Measurements from ENCODE around the gene RAB7A. TPM values are rescaled to one million over a fixed set of nuclear protein-coding genes. Genes with fewer than 3 reads are reported as not detected.

Gene RAB7A
- total and polyA plus RNA-seq, 2 experiments from 2014 or later = 89.8 to 156 TPM

DNA sequence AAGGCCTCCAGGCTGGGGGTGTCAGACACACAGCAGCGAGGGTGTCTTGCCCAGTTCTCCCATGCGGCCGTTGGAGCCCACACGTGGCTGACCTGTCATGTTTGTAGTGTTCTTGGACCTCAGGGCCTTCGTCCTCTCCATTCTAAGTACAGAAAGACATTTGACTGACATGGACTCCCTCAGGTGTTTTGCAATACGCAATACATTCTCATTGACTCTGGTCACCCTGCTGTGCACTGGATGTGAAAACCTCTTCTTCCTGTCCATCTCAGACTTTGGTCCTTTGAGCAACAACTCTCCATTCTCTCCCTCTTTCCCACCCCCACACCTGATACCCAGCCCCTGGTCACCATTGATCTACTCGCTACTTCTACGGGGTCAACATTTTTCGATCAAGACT lies 124.6 kb downstream of the RAB7A start:
- H3K36me3 Mint-ChIP-seq (ENCODE audit: low read depth) = peaks cover 15% of the 10 kb centered on the region
- no peaks in the 10 kb centered on the region for H3K79me2 ChIP-seq (replicated peaks; ENCODE audit: insufficient read depth)
- no peaks in the 10 kb centered on the region for H4K20me1 ChIP-seq (replicated peaks; ENCODE audit: insufficient read depth)
- H3K4me3 ChIP-seq = no peak overlapping the region
- no peak overlapping the region for H3K4me2 ChIP-seq
- no peak overlapping the region for H3K4me3 Mint-ChIP-seq
- H3K4me1 Mint-ChIP-seq = peaks cover 12% of the 10 kb centered on the region
- H3F3A ChIP-seq (replicated peaks; ENCODE audit: low read depth) = 0 out of 2 replicates have a peak, but pooled peaks cover under 1% of the 10 kb centered on the region
- H3K27ac ChIP-seq (ENCODE audit: low read depth) = no peak overlapping the region
- no peak overlapping the region; the same call in 1 of the 2 replicates for H2AFZ ChIP-seq
- no peak for DNase-seq (ENCODE audit: low spot score)
- H3K4me1 ChIP-seq (ENCODE audit: insufficient read depth) = peaks cover 10% of the 10 kb centered on the region; the same call in 1 of the 2 replicates
- H3K9me2 ChIP-seq (ENCODE audit: insufficient read depth) = no peaks in the 10 kb centered on the region
- no peaks in the 10 kb centered on the region for H3K36me3 ChIP-seq (ENCODE audit: insufficient read depth)
- no peak for ATAC-seq
- no peak overlapping the region for H3K27ac Mint-ChIP-seq
- H3K27me3 ChIP-seq (ENCODE audit: insufficient read depth) = no peaks in the 10 kb centered on the region
- no peak for TF ChIP-seq EZH2 (IDR thresholded peaks at IDR 0.05; ENCODE audit: low read depth, unreplicated experiment)
- TF ChIP-seq ZNF114 (CRISPR knock-in tag; IDR thresholded peaks at IDR 0.05) = no peak
- TF ChIP-seq, protein P1, sequence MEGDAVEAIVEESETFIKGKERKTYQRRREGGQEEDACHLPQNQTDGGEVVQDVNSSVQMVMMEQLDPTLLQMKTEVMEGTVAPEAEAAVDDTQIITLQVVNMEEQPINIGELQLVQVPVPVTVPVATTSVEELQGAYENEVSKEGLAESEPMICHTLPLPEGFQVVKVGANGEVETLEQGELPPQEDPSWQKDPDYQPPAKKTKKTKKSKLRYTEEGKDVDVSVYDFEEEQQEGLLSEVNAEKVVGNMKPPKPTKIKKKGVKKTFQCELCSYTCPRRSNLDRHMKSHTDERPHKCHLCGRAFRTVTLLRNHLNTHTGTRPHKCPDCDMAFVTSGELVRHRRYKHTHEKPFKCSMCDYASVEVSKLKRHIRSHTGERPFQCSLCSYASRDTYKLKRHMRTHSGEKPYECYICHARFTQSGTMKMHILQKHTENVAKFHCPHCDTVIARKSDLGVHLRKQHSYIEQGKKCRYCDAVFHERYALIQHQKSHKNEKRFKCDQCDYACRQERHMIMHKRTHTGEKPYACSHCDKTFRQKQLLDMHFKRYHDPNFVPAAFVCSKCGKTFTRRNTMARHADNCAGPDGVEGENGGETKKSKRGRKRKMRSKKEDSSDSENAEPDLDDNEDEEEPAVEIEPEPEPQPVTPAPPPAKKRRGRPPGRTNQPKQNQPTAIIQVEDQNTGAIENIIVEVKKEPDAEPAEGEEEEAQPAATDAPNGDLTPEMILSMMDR (conservative IDR thresholded peaks at IDR 0.05; ENCODE audit: low read depth in 2 of 2) = no peak
- TF ChIP-seq NANOG (IDR thresholded peaks at IDR 0.05; ENCODE audit: borderline replicate concordance) = no peak
- H3K9me3 Mint-ChIP-seq = peaks cover 36% of the 10 kb centered on the region
- H3K27me3 Mint-ChIP-seq (ENCODE audit: insufficient read depth, low read depth, poor library complexity) = peaks cover 3% of the 10 kb centered on the region

DNA sequence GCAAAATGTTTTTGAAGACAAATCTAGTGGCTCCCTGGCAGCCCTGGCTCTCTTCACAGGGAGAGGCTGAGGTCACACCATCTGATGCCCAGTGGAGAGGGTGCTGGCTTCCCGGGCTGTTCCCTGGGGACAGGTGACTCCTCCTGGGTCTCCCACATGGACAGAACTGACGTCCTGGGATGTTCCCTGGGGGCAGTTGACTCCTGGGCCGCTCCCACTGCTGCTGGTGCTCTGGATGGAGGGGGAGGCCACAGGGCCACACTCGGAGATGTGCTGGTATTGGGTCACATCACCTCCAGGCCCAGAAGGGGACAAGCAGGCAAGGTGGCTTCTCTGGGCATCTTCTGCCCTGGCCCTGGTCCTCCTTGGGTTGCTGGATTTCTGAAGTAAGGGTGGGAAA lies 125.6 kb downstream of the RAB7A start:
- H4K20me1 ChIP-seq (replicated peaks; ENCODE audit: insufficient read depth) = no peaks in the 10 kb centered on the region
- no peaks in the 10 kb centered on the region for H3K9me2 ChIP-seq (ENCODE audit: insufficient read depth)
- no peak for ATAC-seq
- Mint-ChIP-seq H3K27ac (no peak overlapping the region), H3K4me1 (peaks cover 6% of the 10 kb centered on the region; the same call in 2 of the 3 replicates), H3K27me3 (ENCODE audit: insufficient read depth, low read depth, poor library complexity) (peaks cover 3% of the 10 kb centered on the region), H3K9me3 (peaks cover 46% of the 10 kb centered on the region), H3K36me3 (ENCODE audit: low read depth) (peaks cover 15% of the 10 kb centered on the region), H3K4me3 (no peak overlapping the region)
- no peak for DNase-seq (ENCODE audit: low spot score)
- H2AFZ ChIP-seq = no peak overlapping the region
- no peaks in the 10 kb centered on the region for H3K79me2 ChIP-seq (replicated peaks; ENCODE audit: insufficient read depth)
- no peaks in the 10 kb centered on the region for H3K27me3 ChIP-seq (ENCODE audit: insufficient read depth)
- H3K36me3 ChIP-seq (ENCODE audit: insufficient read depth) = no peaks in the 10 kb centered on the region; the same call in 1 of the 2 replicates
- TF ChIP-seq, protein P1 (conservative IDR thresholded peaks at IDR 0.05; ENCODE audit: low read depth in 2 of 2) = no peak
- TF ChIP-seq ZNF114 (CRISPR knock-in tag; IDR thresholded peaks at IDR 0.05) = no peak
- no peak for TF ChIP-seq STAT1 (IDR thresholded peaks at IDR 0.05; ENCODE audit: unreplicated experiment)
- no peak for TF ChIP-seq CREB1 (CRISPR knock-in tag; IDR thresholded peaks at IDR 0.05; ENCODE audit: low read depth)
- no peaks in the 10 kb centered on the region for H3F3A ChIP-seq (replicated peaks; ENCODE audit: low read depth)
- no peak overlapping the region for H3K4me2 ChIP-seq
- peaks cover 4% of the 10 kb centered on the region; the same call in 1 of the 2 replicates for H3K4me1 ChIP-seq (ENCODE audit: insufficient read depth)
- no peak overlapping the region for H3K27ac ChIP-seq (ENCODE audit: low read depth)
- no peak overlapping the region for H3K4me3 ChIP-seq
